Cardiac septum (tissue), 1 donor: ENCODE measurements around the gene KIAA1217. TPM values are rescaled to one million over a fixed set of nuclear protein-coding genes. Genes with fewer than 3 reads are reported as not detected.

Experiments
- DNase-seq: peaks from one replicate; pipeline ENCODE4 v3.0.0-alpha.2; 2020; ENCODE audit warnings: low spot score
- intact Hi-C: fragments of 100-400 bp; cut with DNase I; formaldehyde crosslinking; loops from one replicate; pipeline ENCODE4 v1.14.0; 2022
- total RNA-seq: library from RNA; stranded (reverse); fragmentation: NEBNext Ultra II Directional; extraction: Animal tissue kit (Norgen Biotek cat#: 25700); gene quantifications from one replicate; pipeline ENCODE4 v1.2.1, GENCODE V29; 2021
- donor health status: DM: no; HTN: no; CAD: no.

The KIAA1217 gene
- total RNA-seq, 1 donor from 2014 or later = 24.0 TPM

GRCh38 chr10:24237801-24238395 is 29.0 kb downstream of the KIAA1217 start:
- intact Hi-C loops = no loop called here
- no peak for DNase-seq

- intact Hi-C loops = no loop called here
- DNase-seq = no peak
Measured at GRCh38 chr10:24238519-24239247, 29.7 kb downstream of the KIAA1217 start.

- intact Hi-C loops = no loop called here
- DNase-seq = no peak
Measured at GRCh38 chr10:24239289-24240040, 30.5 kb downstream of the KIAA1217 start.

GRCh38 chr10:24240041-24240751 is 31.3 kb downstream of the KIAA1217 start:
- no peak for DNase-seq
- intact Hi-C loops = no loop called here

GRCh38 chr10:24241536-24242040 is 32.6 kb downstream of the KIAA1217 start:
- DNase-seq = no peak
- intact Hi-C loops = no loop called here

GRCh38 chr10:24242562-24242961 is 33.6 kb downstream of the KIAA1217 start:
- intact Hi-C loops = no loop called here
- no peak for DNase-seq

GRCh38 chr10:24246365-24246764 is 37.4 kb downstream of the KIAA1217 start:
- intact Hi-C loops = no loop called here
- no peak for DNase-seq

GRCh38 chr10:24247841-24248240 is 38.9 kb downstream of the KIAA1217 start:
- no peak for DNase-seq
- intact Hi-C loops = no loop called here

GRCh38 chr10:24249829-24250415 is 41.0 kb downstream of the KIAA1217 start:
- intact Hi-C loops = no loop called here
- no peak for DNase-seq

- intact Hi-C loops = no loop called here
Measured at GRCh38 chr10:24251547-24251946, 42.6 kb downstream of the KIAA1217 start.

GRCh38 chr10:24254180-24254579 is 45.2 kb downstream of the KIAA1217 start:
- no peak for DNase-seq
- intact Hi-C loops = no loop called here

More at GRCh38 chr10:24251547-24251946, 42.6 kb downstream of the KIAA1217 start:
- no peak for DNase-seq

- DNase-seq = no peak
- intact Hi-C loops = loop anchor here (5.0 kb wide), 1 partner anchor 43 kb away; no protein-coding TSS in a partner anchor
Measured at GRCh38 chr10:24255115-24255880, 46.4 kb downstream of the KIAA1217 start.

GRCh38 chr10:24255881-24256311 is 47.0 kb downstream of the KIAA1217 start:
- intact Hi-C loops = loop anchor here (5.0 kb wide), 1 partner anchor 44 kb away; no protein-coding TSS in a partner anchor
- DNase-seq = no peak

GRCh38 chr10:24256619-24257107 is 47.7 kb downstream of the KIAA1217 start:
- intact Hi-C loops = loop anchor here (5.0 kb wide), 1 partner anchor 44 kb away; no protein-coding TSS in a partner anchor
- DNase-seq = no peak

GRCh38 chr10:24257588-24257987 is 48.6 kb downstream of the KIAA1217 start:
- intact Hi-C loops = loop anchor here (5.0 kb wide), 1 partner anchor 45 kb away; no protein-coding TSS in a partner anchor
- DNase-seq = no peak

GRCh38 chr10:24259365-24260130 is 50.6 kb downstream of the KIAA1217 start:
- intact Hi-C loops = loop anchor here (5.0 kb wide), 1 partner anchor 47 kb away; no protein-coding TSS in a partner anchor
- no peak for DNase-seq

GRCh38 chr10:24261627-24262026 is 52.7 kb downstream of the KIAA1217 start:
- intact Hi-C loops = no loop called here
- no peak for DNase-seq
